Measurements from ENCODE around the gene ZNF512B.
"Not testable (repeated sequence)": the region's sequence is repeated elsewhere in the genome, so short reads cannot be mapped to it uniquely, and the experiment has no call there.

ZNF512B gene

GRCh38 chr20:63933646-63934045 is 36.1 kb downstream of the ZNF512B start:
- no peak overlapping the region for H3K4me3 ChIP-seq (replicated peaks; ENCODE audit: low read depth, low read length)
- no peak for DNase-seq (ENCODE audit: low read depth)

GRCh38 chr20:63932606-63933160 is 37.0 kb downstream of the ZNF512B start:
- DNase-seq (ENCODE audit: low read depth) = no peak
- no peak for TF ChIP-seq CTCF (IDR thresholded peaks at IDR 0.05; ENCODE audit: low read length, missing control alignments)
- H3K4me3 ChIP-seq (replicated peaks; ENCODE audit: low read depth, low read length) = no peak overlapping the region

More at GRCh38 chr20:63933646-63934045, 36.1 kb downstream of the ZNF512B start:
- no peak for TF ChIP-seq CTCF (IDR thresholded peaks at IDR 0.05; ENCODE audit: low read length, missing control alignments)

GRCh38 chr20:63931735-63932134 is 38.0 kb downstream of the ZNF512B start:
- TF ChIP-seq CTCF (IDR thresholded peaks at IDR 0.05; ENCODE audit: low read length, missing control alignments) = no peak
- H3K4me3 ChIP-seq (replicated peaks; ENCODE audit: low read depth, low read length) = no peak overlapping the region
- DNase-seq (ENCODE audit: low read depth) = no peak

GRCh38 chr20:63930971-63931553 is 38.7 kb downstream of the ZNF512B start:
- no peak overlapping the region for H3K4me3 ChIP-seq (replicated peaks; ENCODE audit: low read depth, low read length)
- TF ChIP-seq CTCF (IDR thresholded peaks at IDR 0.05; ENCODE audit: low read length, missing control alignments) = no peak
- DNase-seq (ENCODE audit: low read depth) = no peak

GRCh38 chr20:63929473-63929883 is 40.3 kb downstream of the ZNF512B start:
- not testable (repeated sequence) for H3K4me3 ChIP-seq (replicated peaks; ENCODE audit: low read depth, low read length); DNase-seq (ENCODE audit: low read depth)

GRCh38 chr20:63929071-63929470 is 40.7 kb downstream of the ZNF512B start:
- no peak overlapping the region for H3K4me3 ChIP-seq (replicated peaks; ENCODE audit: low read depth, low read length)
- no peak for DNase-seq (ENCODE audit: low read depth)
- TF ChIP-seq CTCF (IDR thresholded peaks at IDR 0.05; ENCODE audit: low read length, missing control alignments) = no peak

GRCh38 chr20:63926298-63926697 is 43.4 kb downstream of the ZNF512B start:
- no peak overlapping the region for H3K4me3 ChIP-seq (replicated peaks; ENCODE audit: low read depth, low read length)
- TF ChIP-seq CTCF (IDR thresholded peaks at IDR 0.05; ENCODE audit: low read length, missing control alignments) = no peak
- DNase-seq (ENCODE audit: low read depth) = no peak

Measured in fibroblast of pulmonary artery (primary cell).